NCI-H82 treated with DMSO at 0.1 percent for 48 hours (cell line): ENCODE data around the gene SGK1.
"Not testable (repeated sequence)": the region's sequence is repeated elsewhere in the genome, so short reads cannot be mapped to it uniquely, and the experiment has no call there.

ENCODE experiments used
- DNase-seq: peaks from one replicate; lab custom pipeline; 2025; ENCODE audit not compliant: unreplicated experiment; lab: John Stamatoyannopoulos, UW

Gene SGK1

GRCh38 chr6:134230087-134230700, 87.7 kb downstream of the SGK1 start:
- peak; percentile 88 for DNase-seq

- DNase-seq = no peak
Observed at GRCh38 chr6:134229520-134229919, 88.4 kb downstream of the SGK1 start.

- no peak for DNase-seq
Observed at GRCh38 chr6:134223796-134224420, 94.0 kb downstream of the SGK1 start.

GRCh38 chr6:134221250-134221649, 96.7 kb downstream of the SGK1 start:
- DNase-seq = no peak

- no peak for DNase-seq
Observed at GRCh38 chr6:134217798-134218140, 100.1 kb downstream of the SGK1 start.

- DNase-seq = no peak
Observed at GRCh38 chr6:134217105-134217797, 100.7 kb downstream of the SGK1 start.

GRCh38 chr6:134216301-134217010, 101.5 kb downstream of the SGK1 start:
- no peak for DNase-seq

- not testable (repeated sequence) for DNase-seq
Observed at GRCh38 chr6:134213410-134213809, 104.5 kb downstream of the SGK1 start.

- DNase-seq = no peak
Observed at GRCh38 chr6:134211297-134211696, 106.6 kb downstream of the SGK1 start.

GRCh38 chr6:134207421-134207820, 110.5 kb downstream of the SGK1 start:
- no peak for DNase-seq

- DNase-seq = peak; percentile 21
Observed at GRCh38 chr6:134205366-134205765, 112.5 kb downstream of the SGK1 start.

GRCh38 chr6:134204759-134205158, 113.2 kb downstream of the SGK1 start:
- DNase-seq = not testable (repeated sequence)

GRCh38 chr6:134204031-134204430, 113.9 kb downstream of the SGK1 start:
- DNase-seq = no peak

- DNase-seq = no peak
Observed at GRCh38 chr6:134201716-134202115, 116.2 kb downstream of the SGK1 start.

GRCh38 chr6:134199848-134200606, 117.9 kb downstream of the SGK1 start:
- no peak for DNase-seq

GRCh38 chr6:134198093-134198492, 119.8 kb downstream of the SGK1 start:
- no peak for DNase-seq

- not testable (repeated sequence) for DNase-seq
Observed at GRCh38 chr6:134197685-134198084, 120.2 kb downstream of the SGK1 start.

- no peak for DNase-seq
Observed at GRCh38 chr6:134196568-134197193, 121.2 kb downstream of the SGK1 start.

- DNase-seq = no peak
Observed at GRCh38 chr6:134195985-134196384, 121.9 kb downstream of the SGK1 start.

- no peak for DNase-seq
Observed at GRCh38 chr6:134195164-134195906, 122.6 kb downstream of the SGK1 start.
